Inflammatory macrophage treated with lipopolysaccharide for 1 hour (primary cell): ENCODE measurements around the gene SUSD3.

Experiments used
- DNase-seq, 2 donors: peaks; one replicate each; pipeline ENCODE4 v3.0.0-alpha.2; 2020 to 2022

SUSD3 gene

DNA sequence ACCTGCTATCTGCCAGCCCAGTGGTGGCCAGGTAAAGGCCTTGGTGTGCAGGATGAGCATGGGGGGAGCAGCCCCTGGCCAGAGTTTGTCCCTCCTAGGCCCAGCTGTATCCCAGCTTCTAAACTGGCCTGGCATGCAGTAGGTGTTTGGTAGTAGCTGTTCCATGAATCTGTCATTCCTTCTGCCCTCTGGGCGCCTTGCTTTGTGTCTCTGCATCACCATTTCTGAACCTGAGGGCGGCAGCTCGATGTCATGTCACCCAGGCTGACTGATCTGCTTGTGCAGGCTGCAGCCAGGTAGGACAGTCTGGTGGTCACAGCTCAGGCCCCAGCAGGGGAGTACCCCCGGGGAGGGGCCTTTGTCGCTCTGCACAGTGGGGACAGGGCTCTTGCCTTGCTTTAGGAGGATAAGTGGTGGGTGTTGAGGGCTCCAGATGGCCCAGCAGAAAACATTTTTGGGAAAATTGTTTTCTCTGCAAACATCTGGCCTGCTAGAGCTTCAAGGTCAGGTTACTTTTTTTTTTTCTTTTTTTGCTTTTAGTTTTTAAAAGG is 4.6 kb upstream of the SUSD3 start:
- DNase-seq = no peak

GRCh38 chr9:93054758-93055704 is 3.5 kb upstream of the SUSD3 start:
- DNase-seq = peak; percentile 45 to 53

DNA sequence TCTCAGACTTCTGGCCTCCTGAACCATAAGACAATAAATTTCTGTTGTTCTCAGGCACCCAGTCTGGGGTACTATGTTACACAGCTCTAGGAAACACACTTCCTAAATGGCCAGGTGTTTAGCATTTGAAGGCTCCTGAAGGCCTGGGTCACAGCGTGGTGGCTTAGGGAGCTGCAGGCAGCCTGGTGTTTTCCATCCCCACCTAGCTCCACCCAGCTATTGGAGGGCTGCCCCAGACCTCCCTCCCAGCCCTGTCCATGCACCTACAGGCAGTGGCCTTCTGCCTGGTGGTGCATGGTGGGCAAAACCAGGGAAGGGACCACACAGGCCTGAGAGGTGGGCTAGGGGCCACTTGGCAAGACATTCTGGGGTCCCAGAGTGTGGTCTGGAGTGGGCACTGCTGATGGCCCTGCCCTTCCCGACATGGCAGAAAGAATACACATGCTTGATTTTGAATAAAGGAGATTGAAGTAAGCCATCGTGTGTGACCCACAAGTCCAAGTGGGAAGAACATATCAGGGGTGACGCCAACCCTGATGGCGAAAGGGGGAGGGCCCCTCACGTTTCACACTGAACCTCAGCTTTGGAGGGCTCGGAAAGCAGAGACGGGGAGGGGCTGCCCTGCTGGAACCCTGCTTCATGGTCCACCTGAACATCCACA is 1.3 kb upstream of the SUSD3 start:
- DNase-seq = no peak

DNA sequence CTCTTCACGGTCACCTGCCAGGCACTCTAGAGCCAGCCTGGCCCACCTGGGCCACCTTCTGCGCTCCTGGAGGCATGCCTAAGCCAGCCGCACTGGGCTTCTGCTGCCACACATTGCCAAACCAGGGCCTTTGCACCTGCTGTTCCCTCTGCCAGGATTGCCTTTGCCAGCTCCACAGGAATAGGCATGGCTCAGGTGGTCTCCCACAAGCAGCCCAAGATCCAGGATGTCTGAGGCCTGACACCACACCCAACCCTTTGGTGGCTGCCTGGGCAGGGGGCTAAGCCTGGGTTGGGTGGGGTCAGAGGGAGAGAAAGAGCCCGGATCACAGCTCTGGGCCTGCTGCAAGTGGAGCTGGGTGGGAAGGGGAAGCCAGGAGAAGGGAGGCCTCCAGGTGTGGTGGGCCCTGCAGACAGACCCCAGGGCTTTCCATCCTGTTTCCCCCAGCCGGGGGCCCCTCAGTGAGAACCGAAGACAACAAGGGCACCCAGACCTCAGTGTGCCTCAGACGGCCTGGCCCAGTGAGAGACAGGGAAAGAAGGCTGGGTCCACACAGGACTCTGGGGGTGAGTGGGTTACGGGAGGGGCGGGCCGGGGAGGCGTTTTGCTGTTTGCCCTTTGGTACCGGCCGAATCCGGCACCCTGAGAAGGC is 672 bp upstream of the SUSD3 start:
- DNase-seq = no peak

DNA sequence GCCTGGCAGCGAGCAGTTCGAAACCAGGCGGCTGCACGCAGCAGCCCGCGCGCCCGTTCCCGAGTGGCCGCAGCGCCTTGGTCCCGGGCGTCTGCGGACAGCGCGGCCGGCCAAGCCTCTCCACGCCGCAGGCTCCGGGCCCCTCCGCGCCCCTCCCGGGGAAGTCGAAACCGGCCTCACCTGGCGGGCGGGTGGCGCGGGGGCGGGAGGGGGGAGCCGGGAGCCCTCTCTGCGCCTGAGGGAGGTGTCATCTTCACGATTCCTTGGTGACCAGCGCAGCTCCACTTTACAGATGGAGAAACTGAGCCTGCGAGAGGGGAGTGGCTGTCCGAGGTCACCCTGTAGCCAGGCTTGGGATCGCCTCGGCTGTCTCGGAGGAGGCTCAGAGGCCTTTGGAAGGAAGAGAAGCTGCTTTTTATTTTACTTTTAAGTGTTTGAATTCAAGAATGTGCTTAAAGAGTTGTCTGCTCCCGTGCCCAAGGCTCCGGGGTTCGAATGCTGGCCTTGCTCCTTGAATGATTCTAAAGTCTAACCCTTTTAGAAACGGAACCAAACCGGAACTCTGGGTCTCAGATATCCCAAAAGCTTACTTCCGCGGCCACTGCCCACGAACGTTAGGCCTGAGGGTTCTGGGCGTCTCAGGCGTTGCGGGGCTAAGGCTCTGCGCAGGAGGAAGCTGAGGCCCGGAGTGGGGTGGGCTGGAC is 662 bp downstream of the SUSD3 start:
- DNase-seq = peak; percentile 38

DNA sequence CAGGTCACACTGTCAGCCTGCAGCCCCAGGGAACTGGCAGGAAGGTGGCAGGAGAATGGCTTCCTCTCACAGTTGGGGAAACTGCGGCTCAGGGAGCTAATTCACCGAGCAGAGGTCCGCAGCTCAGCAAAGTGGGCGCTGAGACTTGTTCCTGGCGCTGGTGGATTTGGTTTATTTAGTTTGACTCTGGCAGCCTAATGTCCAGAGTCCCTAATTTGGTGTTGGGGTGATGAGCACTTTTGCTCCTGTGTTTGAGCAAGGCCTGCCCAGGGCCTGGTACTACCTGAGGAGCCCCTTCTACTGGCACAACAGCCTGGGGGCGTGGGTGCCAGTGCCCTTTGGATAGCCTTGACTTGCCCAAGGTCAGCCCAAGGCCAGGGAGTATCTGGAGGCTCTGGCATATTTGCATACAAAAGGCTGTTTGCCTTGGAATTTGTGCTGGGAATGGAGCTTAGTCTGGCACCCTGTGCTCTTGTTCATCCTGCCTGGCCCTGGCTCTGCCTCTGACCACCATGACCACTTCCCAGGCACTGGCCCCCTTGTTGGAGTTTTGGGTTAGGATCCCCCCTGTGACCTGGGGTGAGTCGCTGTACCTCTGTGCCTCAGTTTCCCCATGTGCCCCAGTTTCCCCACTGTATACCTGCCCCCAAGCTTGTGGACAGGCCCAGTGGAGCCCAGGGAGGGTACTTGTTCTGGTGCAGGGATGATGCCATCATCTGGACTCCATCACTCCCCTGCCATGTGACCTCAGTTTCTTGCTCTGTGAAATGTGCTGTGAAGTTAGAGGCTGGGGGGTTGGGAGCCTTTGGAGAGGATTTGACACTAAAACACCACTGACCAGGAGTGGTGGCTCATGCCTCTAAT is 1.4 kb downstream of the SUSD3 start:
- DNase-seq = no peak

GRCh38 chr9:93060746-93061259 is 2.3 kb downstream of the SUSD3 start:
- no peak for DNase-seq

GRCh38 chr9:93061260-93061751 is 2.8 kb downstream of the SUSD3 start:
- DNase-seq = no peak

DNA sequence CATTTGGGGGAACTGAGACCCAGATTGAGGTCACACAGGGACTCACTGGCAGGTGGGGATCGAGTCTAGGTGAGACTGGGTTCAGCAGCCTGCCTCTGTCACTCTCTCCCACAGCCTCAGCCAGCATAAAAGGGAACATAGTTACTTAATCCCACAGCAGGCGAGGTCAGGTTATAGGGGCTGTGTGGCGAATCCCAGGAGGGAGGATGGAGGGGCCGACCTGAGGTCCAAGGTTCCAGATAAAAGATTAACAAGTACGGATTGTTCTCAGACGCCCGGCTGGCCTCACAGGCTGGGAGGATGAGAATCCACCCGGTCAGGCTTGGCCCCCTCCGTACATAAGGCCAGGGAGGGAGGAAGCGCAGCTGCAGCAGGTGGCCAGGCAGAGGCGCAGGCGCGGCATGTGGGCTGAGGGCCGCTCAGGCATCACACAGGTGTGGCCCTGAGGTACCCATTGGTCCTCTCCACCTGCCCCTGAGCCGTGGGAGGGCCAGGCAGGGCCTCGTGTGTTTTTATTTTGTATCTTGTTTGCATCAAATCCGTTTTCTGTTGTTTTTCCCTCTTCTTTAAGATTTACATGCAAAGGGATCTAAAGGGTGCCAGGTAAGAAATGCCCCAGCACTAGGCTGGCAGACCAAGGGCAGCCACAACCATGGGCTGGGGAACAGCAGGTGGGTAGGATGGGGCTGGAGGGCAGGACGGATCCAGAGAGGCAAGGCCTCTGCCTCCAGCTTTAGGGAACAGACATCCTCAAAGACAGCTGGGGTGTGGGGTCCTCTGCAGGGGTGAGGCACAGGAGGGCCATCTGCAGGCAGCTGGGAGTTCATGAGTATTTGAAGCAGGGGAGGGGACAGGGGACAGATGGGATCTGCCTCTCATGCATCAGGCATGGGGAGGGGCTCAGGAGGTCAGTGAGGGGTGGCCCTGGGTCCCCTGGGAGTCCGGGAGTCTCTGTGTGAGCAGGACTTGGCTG is 3.6 kb downstream of the SUSD3 start:
- no peak for DNase-seq

DNA sequence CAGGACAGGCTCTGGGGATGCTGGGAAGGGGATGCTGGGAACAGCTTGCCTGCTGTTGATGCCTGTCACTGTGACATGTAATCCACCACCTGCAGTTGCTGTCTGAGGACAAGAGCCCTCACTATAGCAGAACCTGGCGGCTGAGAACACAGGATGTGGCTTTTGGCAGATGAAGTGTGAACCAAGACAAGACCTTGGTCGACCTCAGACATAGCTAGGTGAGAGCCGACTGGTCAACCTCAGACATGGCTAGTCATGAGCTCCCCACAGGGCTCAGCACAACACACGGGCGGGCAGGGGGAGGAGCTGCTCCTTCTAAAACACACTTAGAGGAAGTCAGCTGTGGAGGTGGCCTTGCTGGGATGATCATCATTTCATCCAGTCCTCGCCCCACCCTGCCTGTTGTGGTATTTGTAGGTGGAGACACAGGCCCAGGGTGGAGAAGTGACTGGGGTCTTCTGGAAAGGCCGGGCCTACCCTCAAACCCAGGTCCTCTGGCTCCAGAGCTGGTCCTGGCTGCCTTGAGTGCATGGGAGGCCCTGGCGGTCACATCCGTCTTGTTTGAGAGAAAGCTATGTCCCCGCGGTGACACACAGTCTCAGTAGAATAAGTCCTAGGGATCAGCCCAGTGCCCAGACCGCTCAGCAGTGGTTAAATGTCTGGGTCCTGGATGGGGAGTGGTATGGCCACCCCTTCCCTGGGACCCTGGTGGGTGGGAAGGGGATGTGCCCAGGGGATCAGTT is 6.1 kb downstream of the SUSD3 start:
- peak; percentile 48 to 52 for DNase-seq

GRCh38 chr9:93065135-93065720 is 6.7 kb downstream of the SUSD3 start:
- no peak for DNase-seq

DNA sequence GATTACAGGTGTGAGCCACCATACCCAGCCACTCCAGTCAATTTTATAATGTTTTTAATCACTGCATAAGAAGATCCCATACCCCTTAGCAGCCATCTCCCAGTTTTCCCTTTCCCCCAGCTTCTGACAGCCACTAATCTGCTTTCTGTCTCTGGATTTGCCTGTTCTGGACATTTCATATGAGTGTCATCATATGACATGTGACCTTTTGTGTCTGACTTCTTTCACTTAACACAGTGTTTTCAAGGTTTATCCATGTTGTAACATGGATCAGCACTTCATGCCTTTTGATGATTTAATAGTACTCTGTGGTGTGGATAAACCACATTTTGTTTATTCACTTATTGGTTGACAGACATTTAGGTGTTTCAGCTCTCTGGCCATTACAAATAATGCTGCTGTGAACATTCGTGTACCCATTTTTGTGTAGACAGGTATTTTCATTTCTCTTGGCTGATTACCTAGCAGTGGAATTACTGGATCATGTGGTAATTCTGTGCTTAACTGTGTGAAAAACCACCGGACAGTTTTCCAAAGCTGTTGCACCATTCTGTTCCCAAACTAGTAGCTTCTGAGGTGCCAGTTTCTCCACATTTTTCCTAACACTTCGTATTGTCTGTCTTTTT is 8.6 kb downstream of the SUSD3 start:
- peak in 1 of 2 donors; percentile 53 for DNase-seq

DNA sequence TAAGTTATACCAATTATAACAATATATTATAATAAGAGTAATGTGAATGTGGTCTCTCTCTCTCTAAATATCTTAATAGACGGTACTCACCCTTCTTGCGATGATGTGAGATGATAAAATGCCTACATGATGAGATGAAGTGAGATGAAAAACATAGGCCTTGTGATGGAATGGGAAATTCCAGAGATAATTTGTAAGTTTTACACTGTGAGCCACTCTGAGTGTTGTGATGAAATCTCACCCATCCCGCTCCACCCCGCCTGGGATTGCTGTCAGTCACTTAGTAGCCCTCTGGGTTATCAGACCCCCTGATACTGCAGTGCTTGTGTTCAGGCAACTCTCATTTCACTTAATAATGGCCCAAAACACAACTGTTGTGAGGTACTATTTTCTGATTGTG is 10.5 kb downstream of the SUSD3 start:
- DNase-seq = peak in 1 of 2 donors; percentile 29

DNA sequence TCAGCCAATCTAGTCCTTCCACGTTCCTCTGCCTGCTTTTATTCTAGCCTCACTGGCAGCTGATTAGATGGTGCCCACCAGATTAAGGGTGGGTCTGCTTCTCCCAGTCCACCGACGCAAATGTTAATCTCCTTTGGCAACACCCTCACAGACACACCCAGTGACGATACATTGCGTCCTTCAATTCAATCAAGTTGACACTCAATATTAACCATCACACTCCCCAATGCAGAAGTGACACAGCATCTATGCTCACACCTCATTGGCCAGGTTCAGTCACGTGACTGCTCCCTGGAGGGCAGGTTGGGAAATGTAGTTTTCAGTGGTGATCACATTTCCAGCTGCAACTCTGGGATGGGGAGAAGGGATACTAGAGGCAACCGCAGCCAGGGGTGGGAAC is 13.0 kb downstream of the SUSD3 start:
- DNase-seq = no peak

DNA sequence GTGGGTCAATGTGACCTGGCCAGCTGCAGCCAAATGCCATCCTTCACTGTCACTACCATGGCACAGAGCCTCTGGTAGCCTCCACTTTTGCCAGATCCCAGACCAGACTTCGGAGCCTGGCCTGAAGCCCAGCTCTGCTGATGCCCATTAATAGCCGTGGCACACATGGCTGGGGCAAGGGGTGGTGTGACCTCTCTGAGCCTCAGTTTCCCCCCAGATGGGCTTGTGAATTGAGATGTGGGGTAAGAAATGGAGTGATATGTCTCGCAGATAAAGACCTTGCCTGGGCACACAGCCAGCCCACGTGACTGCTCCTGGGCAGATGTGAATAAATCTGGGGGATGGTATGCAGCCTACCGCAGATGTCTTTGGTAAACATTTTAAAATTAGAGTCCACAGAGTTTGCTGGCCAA is 13.9 kb downstream of the SUSD3 start:
- DNase-seq = no peak

DNA sequence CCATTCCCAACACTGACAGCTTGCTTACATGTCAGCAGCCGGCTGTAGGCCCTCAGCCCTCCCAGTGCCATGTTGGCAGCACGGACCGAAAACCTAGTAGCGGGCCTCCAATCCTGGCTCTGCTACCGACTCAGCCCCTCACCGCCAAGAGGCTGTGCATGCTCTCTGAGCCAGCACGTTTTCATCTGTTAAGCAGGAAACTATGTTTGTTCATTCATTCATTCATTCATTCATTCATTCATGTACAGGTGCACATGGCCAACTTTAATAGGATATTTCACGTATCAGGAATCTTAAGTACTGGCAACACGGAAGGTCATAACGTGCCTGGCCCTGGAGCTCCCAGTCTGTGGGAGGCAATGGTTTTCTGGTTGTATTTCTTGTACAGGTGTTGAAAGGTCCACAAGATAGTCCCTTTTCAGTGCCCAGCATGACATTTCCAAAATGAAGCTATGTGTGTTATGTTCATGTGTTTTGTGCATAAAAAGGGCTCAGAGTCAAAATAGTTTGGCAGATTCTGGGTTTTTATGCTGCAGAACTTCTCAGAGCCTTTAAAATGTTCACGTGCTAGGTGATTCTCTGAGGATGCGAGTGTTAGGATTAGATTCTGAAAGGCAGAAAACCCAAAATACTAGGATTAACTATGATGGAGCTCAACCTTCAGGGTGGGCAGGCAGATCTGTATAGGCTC is 17.7 kb downstream of the SUSD3 start:
- DNase-seq = no peak

DNA sequence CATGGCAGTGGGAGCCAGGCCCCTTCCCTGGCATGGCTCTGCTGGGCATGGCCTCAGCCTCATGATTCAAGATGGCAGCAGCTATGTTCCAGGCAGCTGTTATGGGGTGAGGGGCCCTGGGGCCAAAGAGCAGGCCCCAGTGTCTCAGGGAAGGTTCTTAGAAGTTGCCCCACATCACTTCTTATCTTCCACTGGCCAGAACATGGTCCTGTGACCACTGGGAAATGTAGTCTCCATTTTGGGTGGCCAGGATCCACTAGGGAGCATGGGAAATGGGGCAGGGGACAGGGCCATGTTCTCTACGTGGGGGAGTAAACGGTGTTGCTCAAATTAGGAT is 18.3 kb downstream of the SUSD3 start:
- DNase-seq = no peak

DNA sequence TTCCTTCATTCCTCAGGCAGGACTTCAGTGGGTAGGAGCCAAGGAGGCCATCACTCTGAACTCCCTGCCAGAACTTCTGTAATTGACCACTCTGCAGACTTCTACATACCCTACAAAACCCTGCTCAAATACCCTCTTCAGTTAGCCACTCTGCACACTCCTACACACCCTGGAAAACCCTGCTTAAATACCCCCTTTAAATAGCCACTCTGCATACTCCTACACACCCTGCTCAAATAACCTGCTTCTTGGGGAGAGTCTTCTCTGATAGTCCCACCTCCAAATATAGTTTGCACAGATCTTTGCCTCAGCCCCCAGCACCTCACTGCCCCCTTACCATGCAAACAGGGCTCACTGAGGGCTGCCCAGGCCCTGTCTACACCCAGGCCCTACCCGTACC is 18.9 kb downstream of the SUSD3 start:
- DNase-seq = no peak
